HG02759 (cell line): ENCODE data around the gene SNX32.

Source experiments
- ATAC-seq: cut with Tn5 transposase; IDR thresholded peaks from one replicate; pipeline ENCODE4 v1.9.1; 2021; ENCODE audit warnings: mild to moderate bottlenecking, moderate library complexity; ENCODE audit not compliant: unreplicated experiment

The SNX32 gene

DNA sequence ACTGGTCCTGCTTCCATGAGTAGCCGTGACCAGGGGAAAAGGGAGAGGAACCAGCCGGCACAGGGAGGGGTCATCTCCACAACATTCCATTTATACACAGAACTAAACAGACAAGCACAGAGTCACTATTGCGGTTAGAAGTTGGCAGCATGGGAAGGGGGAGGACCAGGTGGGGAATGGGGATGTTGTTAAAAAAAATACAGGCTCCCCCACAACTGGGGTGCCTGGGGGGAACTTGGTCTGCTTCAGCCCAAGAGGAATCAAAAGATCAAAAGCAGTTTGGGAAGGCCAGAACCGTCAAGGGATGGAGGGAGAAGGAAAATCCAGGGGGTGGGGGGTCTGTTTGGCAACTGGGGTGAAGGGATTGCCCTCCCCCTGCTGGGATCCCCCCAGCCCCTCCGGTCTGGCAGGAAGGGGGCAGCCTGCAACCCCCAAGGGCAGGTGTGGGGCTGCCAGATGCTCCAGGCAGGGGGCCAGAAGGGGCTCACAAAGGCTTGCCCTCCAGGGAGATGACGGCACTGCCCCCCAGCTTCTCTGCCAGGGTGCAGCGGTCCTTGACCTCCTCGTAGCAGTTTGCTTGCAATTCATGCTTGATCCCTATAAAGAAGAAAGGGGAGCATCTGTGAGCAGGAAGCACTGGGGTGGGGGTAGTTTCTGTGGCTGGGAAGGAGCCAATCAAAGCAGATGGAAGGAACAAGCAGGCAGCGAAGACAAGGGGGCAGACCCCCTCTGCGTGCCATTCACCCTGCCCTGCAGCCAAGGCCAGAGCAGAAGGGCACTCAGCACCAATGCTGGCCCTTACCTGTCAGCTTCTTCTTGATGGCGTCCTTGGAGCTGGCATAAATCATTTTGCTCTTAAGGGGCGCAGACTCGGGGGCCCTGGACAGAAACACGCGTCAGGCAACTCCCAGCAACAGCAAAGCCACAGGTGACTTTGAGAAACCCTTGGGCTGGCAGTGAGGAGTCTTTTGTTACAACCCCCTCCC, 21.4 kb downstream of the SNX32 start:
- ATAC-seq: no peak

- ATAC-seq: no peak
Measured at GRCh38 chr11:65855927-65856363, 22.2 kb downstream of the SNX32 start.

GRCh38 chr11:65856689-65857499, 23.1 kb downstream of the SNX32 start:
- peak; percentile 36 for ATAC-seq

- peak; percentile 3 for ATAC-seq
Measured at GRCh38 chr11:65857500-65857852, 23.7 kb downstream of the SNX32 start.

DNA sequence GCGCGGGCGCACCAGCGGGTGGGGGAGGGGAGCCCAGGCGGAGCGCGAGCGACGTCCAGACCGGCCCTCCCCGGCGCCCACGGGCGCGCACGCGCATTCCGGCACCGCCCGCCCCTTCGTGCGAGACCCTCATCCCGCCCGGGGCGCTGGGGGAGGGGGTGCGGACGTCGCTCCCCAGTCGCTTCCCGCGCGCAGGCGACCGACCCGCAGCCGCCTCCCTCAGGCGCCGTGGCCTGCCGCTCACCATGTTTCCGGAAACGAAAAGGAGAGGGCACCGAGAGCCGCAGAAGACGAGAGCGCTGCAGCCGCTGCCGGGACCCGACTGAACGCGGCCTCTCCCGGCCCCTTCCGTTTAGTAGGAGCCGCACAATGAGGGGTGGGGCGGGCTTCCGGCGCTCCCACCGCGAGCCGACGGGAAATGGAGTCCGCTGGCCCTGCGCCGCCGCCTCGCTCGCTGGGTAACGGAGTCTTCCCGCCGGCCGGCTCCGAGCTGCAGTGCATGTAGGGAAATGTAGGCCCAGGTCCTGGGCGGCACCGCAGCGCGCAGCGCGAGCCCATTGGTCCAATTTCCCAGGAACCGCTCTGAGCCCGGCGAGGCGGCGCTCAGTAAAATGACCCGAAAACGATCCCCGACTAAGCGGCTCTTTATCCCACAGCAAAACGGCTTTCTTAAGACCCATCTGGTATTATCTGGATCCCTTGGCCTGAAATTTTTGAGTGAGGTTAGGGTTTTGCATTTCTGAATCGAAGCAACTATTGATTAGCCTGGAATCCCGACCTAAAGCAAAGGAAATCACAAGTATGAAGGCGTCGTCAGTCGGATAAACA, 24.3 kb downstream of the SNX32 start, which contains the start of gene CFL1:
Gene CFL1, minus strand, starts transcription at position 328 of the 828 bp plus-strand sequence. Its CDS starts 81 bp downstream, at position 247.
- ATAC-seq: peak; percentile 54

DNA sequence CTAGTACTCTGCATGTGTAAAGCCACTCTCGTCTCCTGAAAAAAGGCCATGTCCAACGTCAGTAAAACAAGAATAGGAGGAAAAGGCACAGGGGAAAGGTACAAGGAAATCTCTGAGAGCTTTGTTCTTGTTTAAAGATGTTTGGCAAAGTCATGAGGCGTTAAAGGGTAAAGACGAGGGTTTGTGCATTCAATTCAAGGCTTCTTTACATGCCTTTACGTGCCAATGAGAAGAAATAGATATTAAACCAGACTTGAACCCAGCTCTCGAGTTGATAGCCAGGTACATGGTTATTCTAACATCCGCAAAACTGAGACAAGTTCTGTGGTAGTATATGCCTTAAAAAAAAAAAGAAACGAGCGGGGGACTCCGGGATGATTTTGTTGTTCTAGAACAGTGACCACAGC, 24.9 kb downstream of the SNX32 start:
- no peak for ATAC-seq

DNA sequence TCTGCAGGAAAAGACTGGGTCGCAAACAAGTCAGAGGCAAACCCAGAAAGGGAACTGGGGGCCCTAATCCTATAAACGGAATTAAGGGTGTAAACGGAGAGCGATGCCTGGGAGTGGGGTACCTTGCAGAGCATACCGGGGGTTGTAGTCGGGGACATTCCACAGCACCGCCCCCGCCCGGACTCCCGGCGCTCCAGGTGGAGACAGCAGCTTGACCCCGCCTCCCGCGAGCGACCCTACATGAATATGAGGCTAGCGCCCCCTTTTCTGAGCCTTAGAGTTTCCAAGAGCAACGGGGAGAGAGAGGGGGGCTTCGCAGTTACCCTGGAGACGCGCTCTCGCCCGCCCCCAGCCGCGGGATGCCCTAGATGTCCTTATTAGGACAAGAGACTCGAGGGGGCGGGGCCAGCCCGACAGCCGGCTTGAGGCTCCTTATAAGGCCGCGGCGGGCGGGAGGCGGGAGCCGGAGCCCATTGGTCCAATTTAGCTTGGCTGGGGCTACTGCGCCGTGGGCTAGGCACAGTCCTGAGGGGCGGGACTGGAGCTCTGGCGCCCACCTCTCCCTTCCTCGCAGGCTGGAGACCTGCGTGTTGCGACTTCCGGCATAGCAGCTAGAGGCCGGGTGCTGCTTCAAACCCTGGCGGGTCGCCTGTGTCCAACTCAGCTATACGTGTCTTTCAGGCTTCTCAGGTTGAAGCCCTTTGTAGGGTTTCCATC, 25.5 kb downstream of the SNX32 start:
- peak; percentile 50 for ATAC-seq

- no peak for ATAC-seq
Measured at GRCh38 chr11:65859812-65860277, 26.1 kb downstream of the SNX32 start.

- peak; percentile 28 for ATAC-seq
Measured at GRCh38 chr11:65860278-65861164, 26.8 kb downstream of the SNX32 start, which contains the start of gene MUS81. TSS of gene MUS81 (plus strand) at chr11:65860433. CDS start at chr11:65860754, 321 bp downstream.

DNA sequence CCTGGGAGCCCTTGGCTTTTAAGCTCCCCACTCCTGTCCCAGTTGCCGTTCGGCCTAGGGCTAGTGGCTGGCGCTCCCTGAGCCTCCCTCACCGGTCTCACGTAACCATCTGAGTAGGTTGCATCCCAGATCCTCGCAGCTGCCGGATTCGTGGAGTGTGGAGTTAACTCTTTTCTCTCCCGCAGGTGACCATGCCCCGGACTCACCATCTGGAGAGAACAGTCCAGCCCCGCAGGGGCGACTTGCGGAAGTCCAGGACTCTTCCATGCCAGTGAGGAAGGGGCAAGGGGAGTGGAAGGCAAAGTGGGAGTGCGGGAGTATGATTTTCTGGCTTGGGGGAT, 27.4 kb downstream of the SNX32 start:
- no peak for ATAC-seq

- ATAC-seq: no peak
Measured at GRCh38 chr11:65861533-65862183, 27.9 kb downstream of the SNX32 start.

- no peak for ATAC-seq
Measured at GRCh38 chr11:65862191-65862735, 28.5 kb downstream of the SNX32 start.

GRCh38 chr11:65862941-65863888, 29.5 kb downstream of the SNX32 start:
- ATAC-seq: no peak

GRCh38 chr11:65863889-65864705, 30.3 kb downstream of the SNX32 start:
- no peak for ATAC-seq

DNA sequence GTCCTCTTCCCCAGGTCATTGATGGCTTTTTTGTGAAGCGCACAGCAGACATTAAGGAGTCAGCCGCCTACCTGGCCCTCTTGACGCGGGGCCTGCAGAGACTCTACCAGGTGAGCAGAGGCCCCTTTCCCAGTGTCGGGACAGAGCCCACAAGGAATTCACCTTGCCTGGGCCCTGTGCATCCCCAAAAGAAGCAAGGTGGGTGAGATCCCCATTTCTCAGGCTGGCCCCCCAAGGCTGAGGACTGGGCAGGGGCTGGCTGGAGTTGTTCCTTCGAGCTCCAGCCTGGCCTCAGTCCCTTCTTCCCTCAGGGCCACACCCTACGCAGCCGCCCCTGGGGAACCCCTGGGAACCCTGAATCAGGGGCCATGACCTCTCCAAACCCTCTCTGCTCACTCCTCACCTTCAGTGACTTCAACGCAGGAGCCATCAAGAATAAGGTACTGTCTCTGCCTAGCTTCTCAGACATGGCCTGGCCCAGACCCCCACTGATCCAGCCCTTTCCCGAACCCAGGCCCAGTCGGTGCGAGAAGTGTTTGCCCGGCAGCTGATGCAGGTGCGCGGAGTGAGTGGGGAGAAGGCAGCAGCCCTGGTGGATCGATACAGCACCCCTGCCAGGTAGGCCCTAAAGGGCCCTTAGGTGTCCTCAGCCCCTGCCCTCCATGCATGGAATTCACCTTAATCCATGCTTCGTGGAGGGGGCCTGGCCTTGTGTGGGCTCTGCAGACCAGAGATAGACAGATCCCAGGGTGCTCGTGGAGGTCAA, 31.1 kb downstream of the SNX32 start:
- no peak for ATAC-seq
